Ishikawa (cell line): ENCODE data around the gene THOC5.

Source experiments
- CEBPB ChIP-seq: IDR thresholded peaks from 2 replicates; pipeline ENCODE4 v1.6.1; 2012
- CREB1 ChIP-seq: IDR thresholded peaks from 2 replicates; pipeline ENCODE4 v1.6.1; 2012; ENCODE audit warnings: low read depth
- EGR1 ChIP-seq: IDR thresholded peaks from 2 replicates; pipeline ENCODE4 v1.6.1; 2012
- EP300 ChIP-seq: IDR thresholded peaks from 2 replicates; pipeline ENCODE4 v1.6.1; 2012; ENCODE audit warnings: borderline replicate concordance
- FOXM1 ChIP-seq: IDR thresholded peaks from 2 replicates; pipeline ENCODE4 v1.6.1; 2012; ENCODE audit warnings: low read depth, borderline replicate concordance
- RAD21 ChIP-seq: IDR thresholded peaks from 2 replicates; pipeline ENCODE4 v1.6.1; 2012; ENCODE audit warnings: low read depth
- TAF1 ChIP-seq: IDR thresholded peaks from 2 replicates; pipeline ENCODE4 v1.6.1; 2012; ENCODE audit warnings: low read depth, mild to moderate bottlenecking
- TCF12 ChIP-seq: IDR thresholded peaks from 2 replicates; pipeline ENCODE4 v1.6.1; 2012; ENCODE audit warnings: low read depth
- TEAD4 ChIP-seq: IDR thresholded peaks from 2 replicates; pipeline ENCODE4 v1.6.1; 2012
- YY1 ChIP-seq: IDR thresholded peaks from 2 replicates; pipeline ENCODE4 v1.6.1; 2012; ENCODE audit warnings: low read depth
- ZBTB7A ChIP-seq: IDR thresholded peaks from 2 replicates; pipeline ENCODE4 v1.6.1; 2012; ENCODE audit warnings: low read depth
- TF ChIP-seq, protein P1 (sequence below): IDR thresholded peaks from 2 replicates; pipeline ENCODE4 v1.6.1; 2012; ENCODE audit warnings: low read depth, mild to moderate bottlenecking
- TF ChIP-seq, protein P2 (sequence below): IDR thresholded peaks from 2 replicates; pipeline ENCODE4 v1.6.1; 2012
- TF ChIP-seq, protein P3 (sequence below): IDR thresholded peaks from 2 replicates; pipeline ENCODE4 v1.6.1; 2012

DNA sequence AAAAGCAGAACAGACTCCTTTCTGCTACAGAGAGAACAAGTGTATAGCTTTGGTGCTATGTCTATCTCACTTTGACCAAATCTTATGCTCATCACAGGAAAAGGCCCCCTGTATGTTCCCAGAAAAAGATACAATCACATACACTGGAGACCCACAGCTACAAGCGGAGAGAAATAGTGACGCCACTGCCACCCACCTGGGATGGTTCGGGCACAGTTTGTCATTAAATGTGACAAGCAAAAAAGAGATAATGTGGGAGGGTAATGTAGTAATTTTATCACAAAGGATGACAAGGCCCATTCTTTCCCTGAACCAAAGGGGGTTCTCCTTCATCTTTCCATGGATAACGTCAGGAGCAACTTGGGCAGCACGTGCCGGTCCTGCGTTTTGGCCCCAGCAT lies 32.0 kb downstream of the THOC5 start:
- TF ChIP-seq RAD21 (no peak), EP300 (no peak), EGR1 (no peak), ZBTB7A (no peak), CEBPB (no peak), TAF1 (no peak), FOXM1 (no peak), CREB1 (no peak), YY1 (no peak), TCF12 (no peak), TEAD4 (no peak)
- TF ChIP-seq, protein P1, sequence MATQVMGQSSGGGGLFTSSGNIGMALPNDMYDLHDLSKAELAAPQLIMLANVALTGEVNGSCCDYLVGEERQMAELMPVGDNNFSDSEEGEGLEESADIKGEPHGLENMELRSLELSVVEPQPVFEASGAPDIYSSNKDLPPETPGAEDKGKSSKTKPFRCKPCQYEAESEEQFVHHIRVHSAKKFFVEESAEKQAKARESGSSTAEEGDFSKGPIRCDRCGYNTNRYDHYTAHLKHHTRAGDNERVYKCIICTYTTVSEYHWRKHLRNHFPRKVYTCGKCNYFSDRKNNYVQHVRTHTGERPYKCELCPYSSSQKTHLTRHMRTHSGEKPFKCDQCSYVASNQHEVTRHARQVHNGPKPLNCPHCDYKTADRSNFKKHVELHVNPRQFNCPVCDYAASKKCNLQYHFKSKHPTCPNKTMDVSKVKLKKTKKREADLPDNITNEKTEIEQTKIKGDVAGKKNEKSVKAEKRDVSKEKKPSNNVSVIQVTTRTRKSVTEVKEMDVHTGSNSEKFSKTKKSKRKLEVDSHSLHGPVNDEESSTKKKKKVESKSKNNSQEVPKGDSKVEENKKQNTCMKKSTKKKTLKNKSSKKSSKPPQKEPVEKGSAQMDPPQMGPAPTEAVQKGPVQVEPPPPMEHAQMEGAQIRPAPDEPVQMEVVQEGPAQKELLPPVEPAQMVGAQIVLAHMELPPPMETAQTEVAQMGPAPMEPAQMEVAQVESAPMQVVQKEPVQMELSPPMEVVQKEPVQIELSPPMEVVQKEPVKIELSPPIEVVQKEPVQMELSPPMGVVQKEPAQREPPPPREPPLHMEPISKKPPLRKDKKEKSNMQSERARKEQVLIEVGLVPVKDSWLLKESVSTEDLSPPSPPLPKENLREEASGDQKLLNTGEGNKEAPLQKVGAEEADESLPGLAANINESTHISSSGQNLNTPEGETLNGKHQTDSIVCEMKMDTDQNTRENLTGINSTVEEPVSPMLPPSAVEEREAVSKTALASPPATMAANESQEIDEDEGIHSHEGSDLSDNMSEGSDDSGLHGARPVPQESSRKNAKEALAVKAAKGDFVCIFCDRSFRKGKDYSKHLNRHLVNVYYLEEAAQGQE = no peak
- TF ChIP-seq, protein P2, sequence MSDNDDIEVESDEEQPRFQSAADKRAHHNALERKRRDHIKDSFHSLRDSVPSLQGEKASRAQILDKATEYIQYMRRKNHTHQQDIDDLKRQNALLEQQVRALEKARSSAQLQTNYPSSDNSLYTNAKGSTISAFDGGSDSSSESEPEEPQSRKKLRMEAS = no peak
- TF ChIP-seq, protein P3, sequence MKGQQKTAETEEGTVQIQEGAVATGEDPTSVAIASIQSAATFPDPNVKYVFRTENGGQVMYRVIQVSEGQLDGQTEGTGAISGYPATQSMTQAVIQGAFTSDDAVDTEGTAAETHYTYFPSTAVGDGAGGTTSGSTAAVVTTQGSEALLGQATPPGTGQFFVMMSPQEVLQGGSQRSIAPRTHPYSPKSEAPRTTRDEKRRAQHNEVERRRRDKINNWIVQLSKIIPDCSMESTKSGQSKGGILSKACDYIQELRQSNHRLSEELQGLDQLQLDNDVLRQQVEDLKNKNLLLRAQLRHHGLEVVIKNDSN = no peak
